ENCODE results near the gene RNF13. TPM values are rescaled to one million over a fixed set of nuclear protein-coding genes. Genes with fewer than 3 reads are reported as not detected.

The RNF13 gene
- total and polyA plus RNA-seq, 3 donors from 2014 or later = 41.7 to 85.0 (median 81.8) TPM

GRCh38 chr3:149949181-149949580, 136.2 kb downstream of the RNF13 start:
- Histone ChIP-seq H3K9me3 (no peaks in the 10 kb centered on the region), H3K27ac (no peak overlapping the region), H3K36me3 (ENCODE audit: low read depth, missing control alignments) (no peaks in the 10 kb centered on the region), H3K4me1 (no peaks in the 10 kb centered on the region), H3K27me3 (no peaks in the 10 kb centered on the region), H3K4me3 (no peak overlapping the region)
- intact Hi-C loops (cut with DNase I; ENCODE audit: low total_unique reads) = no loop called here
- no peak for TF ChIP-seq POLR2A (IDR thresholded peaks at IDR 0.05)
- DNase-seq = no peak
- 98% methylated on average over 2 of the region's 2 CpGs for WGBS, 2 donors

GRCh38 chr3:149954812-149955211, 141.8 kb downstream of the RNF13 start:
- intact Hi-C loops (cut with DNase I; ENCODE audit: low total_unique reads) = no loop called here
- no peak for TF ChIP-seq CTCF (IDR thresholded peaks at IDR 0.05)
- no peak for TF ChIP-seq POLR2A (IDR thresholded peaks at IDR 0.05)
- Histone ChIP-seq H3K9me3 (no peaks in the 10 kb centered on the region), H3K4me1 (no peaks in the 10 kb centered on the region), H3K36me3 (ENCODE audit: low read depth, missing control alignments) (no peaks in the 10 kb centered on the region), H3K4me3 (no peak overlapping the region), H3K27me3 (no peaks in the 10 kb centered on the region), H3K27ac (no peak overlapping the region)
- 61 to 69% methylated on average over 1 of the region's 1 CpG for WGBS, 2 donors
- DNase-seq = no peak

- H3K36me3 ChIP-seq (ENCODE audit: low read depth, missing control alignments) = no peaks in the 10 kb centered on the region
- no peaks in the 10 kb centered on the region for H3K4me1 ChIP-seq
- WGBS, 2 donors = 77 to 89% methylated on average over 2 of the region's 2 CpGs
- no peak overlapping the region for H3K27ac ChIP-seq
- H3K4me3 ChIP-seq = no peak overlapping the region
- no peak for DNase-seq
- no peaks in the 10 kb centered on the region for H3K9me3 ChIP-seq
- intact Hi-C loops (cut with DNase I; ENCODE audit: low total_unique reads) = no loop called here
- H3K27me3 ChIP-seq = no peaks in the 10 kb centered on the region
- TF ChIP-seq POLR2A (IDR thresholded peaks at IDR 0.05) = no peak
- no peak for TF ChIP-seq CTCF (IDR thresholded peaks at IDR 0.05)
Measured at GRCh38 chr3:149955449-149955848, 142.4 kb downstream of the RNF13 start.

GRCh38 chr3:149957361-149958125, 144.5 kb downstream of the RNF13 start:
- DNase-seq = no peak
- Histone ChIP-seq H3K27me3 (no peaks in the 10 kb centered on the region), H3K4me3 (no peak overlapping the region), H3K27ac (no peak overlapping the region), H3K9me3 (no peaks in the 10 kb centered on the region), H3K36me3 (ENCODE audit: low read depth, missing control alignments) (no peaks in the 10 kb centered on the region), H3K4me1 (no peaks in the 10 kb centered on the region)
- intact Hi-C loops (cut with DNase I; ENCODE audit: low total_unique reads) = no loop called here
- 93 to 94% methylated on average over 3 of the region's 3 CpGs for WGBS, 2 donors
- TF ChIP-seq CTCF (IDR thresholded peaks at IDR 0.05) (no peak), POLR2A (IDR thresholded peaks at IDR 0.05) (no peak)

GRCh38 chr3:149958171-149958796, 145.3 kb downstream of the RNF13 start:
- DNase-seq = no peak
- intact Hi-C loops (cut with DNase I; ENCODE audit: low total_unique reads) = no loop called here
- Histone ChIP-seq H3K4me3 (no peak overlapping the region), H3K27me3 (no peaks in the 10 kb centered on the region), H3K4me1 (no peaks in the 10 kb centered on the region), H3K9me3 (no peaks in the 10 kb centered on the region), H3K27ac (no peak overlapping the region), H3K36me3 (ENCODE audit: low read depth, missing control alignments) (no peaks in the 10 kb centered on the region)
- TF ChIP-seq CTCF (IDR thresholded peaks at IDR 0.05) = no peak
- no peak for TF ChIP-seq POLR2A (IDR thresholded peaks at IDR 0.05)
- WGBS, 2 donors = 84 to 88% methylated on average over 3 of the region's 3 CpGs
